Activated naive CD4-positive, alpha-beta T cell treated with anti-CD3 and anti-CD28 coated beads, Interleukin-2, amount 50 U/mL, for 16 hours (primary cell): ENCODE measurements around the gene NDFIP1.

Experiments
- DNase-seq: peaks from one replicate; pipeline ENCODE4 v3.0.0-alpha.2; 2020

Gene NDFIP1

GRCh38 chr5:142192286-142193113, 83.9 kb downstream of the NDFIP1 start:
- DNase-seq, result no peak

- no peak for DNase-seq
These were observed 84.5 kb downstream of the NDFIP1 start for GRCh38 chr5:142193114-142193428.

- no peak for DNase-seq
These were observed 88.5 kb downstream of the NDFIP1 start for GRCh38 chr5:142197098-142197497.

DNA sequence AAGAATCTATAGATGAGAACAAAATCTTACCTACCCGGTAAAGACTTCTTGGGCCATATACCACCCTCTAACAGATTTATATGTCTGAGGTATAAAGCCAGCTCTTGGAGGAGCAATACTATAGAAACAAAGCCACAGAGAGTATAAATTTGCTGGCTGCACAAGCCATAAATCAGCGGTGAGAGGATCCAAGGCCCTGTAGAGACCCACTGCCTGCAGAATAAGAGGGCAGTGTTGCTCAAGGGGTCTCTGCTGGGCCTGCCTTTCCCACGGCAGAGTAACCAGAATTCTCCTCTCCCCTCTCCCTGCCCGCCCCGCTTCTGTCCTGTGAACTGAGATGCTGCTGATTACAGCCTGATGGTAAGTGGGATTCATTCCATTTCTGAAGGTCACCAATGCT, 89.2 kb downstream of the NDFIP1 start:
- DNase-seq, result no peak

- no peak for DNase-seq
These were observed 90.8 kb downstream of the NDFIP1 start for GRCh38 chr5:142199388-142199787.

GRCh38 chr5:142200387-142200786, 91.8 kb downstream of the NDFIP1 start:
- no peak for DNase-seq

GRCh38 chr5:142201471-142201887, 92.9 kb downstream of the NDFIP1 start:
- no peak for DNase-seq

DNA sequence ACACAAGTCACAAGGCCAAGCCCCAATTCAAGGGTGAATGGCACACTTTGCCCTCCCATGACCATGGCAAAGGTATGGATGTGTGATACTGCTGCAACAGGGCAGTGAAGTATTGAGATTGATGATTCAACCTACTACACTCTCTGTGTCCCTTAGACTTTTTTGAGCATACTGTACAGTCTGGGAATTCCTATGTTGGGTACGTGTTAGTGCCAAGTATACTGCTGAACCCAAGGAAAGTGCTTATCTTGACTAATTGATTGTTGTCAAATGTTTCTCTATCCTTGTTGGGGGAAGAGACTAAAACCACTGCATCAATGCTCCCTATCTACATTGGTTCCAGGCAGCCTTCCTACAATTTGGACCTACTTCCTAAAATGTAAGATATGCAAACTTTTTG, 93.7 kb downstream of the NDFIP1 start:
- DNase-seq, result no peak
